ENCODE measurements around the gene PSD2.

- TF ChIP-seq EZH2 (IDR thresholded peaks at IDR 0.05; ENCODE audit: insufficient read depth, poor library complexity, severe bottlenecking) (no peak), EZH2phosphoT487 (IDR thresholded peaks at IDR 0.05; ENCODE audit: insufficient read depth, low read depth) (no peak)
Measured at GRCh38 chr5:139849942-139850341, 54.3 kb downstream of the PSD2 start.

Data from GM23248 (cell line).